Fibroblast of lung (primary cell): ENCODE data around the gene GOLGA5. TPM values are rescaled to one million over a fixed set of nuclear protein-coding genes. Genes with fewer than 3 reads are reported as not detected.

Experiments
- DNase-seq, 2 donors: peaks; one replicate each; pipeline versions ENCODE4 v3.0.0 to v3.0.0-alpha.2; 2010; ENCODE audit warnings: low read depth in 2 of 2
- H2AFZ ChIP-seq: 2 replicates; pipeline ENCODE4 v1.5.1; 2012; ENCODE audit warnings: low read length, control low read depth, inconsistent platforms
- H3K27ac ChIP-seq: 2 replicates; pipeline ENCODE4 v1.5.1; 2011; ENCODE audit warnings: low read length, control low read depth; ENCODE audit not compliant: insufficient read depth
- H3K27me3 ChIP-seq: 2 replicates; pipeline ENCODE4 v1.5.1; 2011; ENCODE audit warnings: mild to moderate bottlenecking, low read length; ENCODE audit not compliant: control insufficient read depth, insufficient read depth
- H3K36me3 ChIP-seq: 2 replicates; pipeline ENCODE4 v1.5.1; 2011; ENCODE audit warnings: low read length; ENCODE audit not compliant: control insufficient read depth, insufficient read depth
- H3K4me1 ChIP-seq: 2 replicates; pipeline ENCODE4 v1.5.1; 2011; ENCODE audit warnings: low read length; ENCODE audit not compliant: control insufficient read depth, insufficient read depth; ENCODE audit errors: extremely low read depth
- H3K4me2 ChIP-seq: 2 replicates; pipeline ENCODE4 v1.5.1; 2011; ENCODE audit warnings: low read length, control low read depth; ENCODE audit not compliant: insufficient read depth; ENCODE audit errors: extremely low read depth
- H3K4me3 ChIP-seq, 4 experiments: fragments of 200-600 bp in 1 of 4; sonication (generic) in 1 of 4; replicated peaks in 1 of 4; 2 replicates each; pipeline ENCODE4 v1.5.1; 2011 to 2016; ENCODE audit warnings: low read length in 4 of 4, low read depth in 3 of 4, mild to moderate bottlenecking in 3 of 4, control low read depth in 2 of 4, inconsistent platforms in 1 of 4, mixed read lengths in 1 of 4; ENCODE audit not compliant: insufficient read depth in 1 of 4; ENCODE audit errors: control extremely low read depth in 1 of 4
- H3K79me2 ChIP-seq: 2 replicates; pipeline ENCODE4 v1.5.1; 2012; ENCODE audit warnings: mild to moderate bottlenecking, low read length, inconsistent platforms; ENCODE audit not compliant: control insufficient read depth, insufficient read depth
- H3K9ac ChIP-seq: 2 replicates; pipeline ENCODE4 v1.5.1; 2011; ENCODE audit warnings: mild to moderate bottlenecking, low read length, control low read depth; ENCODE audit not compliant: insufficient read depth
- H3K9me3 ChIP-seq: 2 replicates; pipeline ENCODE4 v1.5.1; 2012; ENCODE audit warnings: low read depth, low read length; ENCODE audit not compliant: control insufficient read depth, insufficient read depth
- H4K20me1 ChIP-seq: 2 replicates; pipeline ENCODE4 v1.5.1; 2011; ENCODE audit warnings: low read length; ENCODE audit not compliant: control insufficient read depth, insufficient read depth; ENCODE audit errors: extremely low read depth
- EZH2 ChIP-seq: IDR thresholded peaks from 2 replicates; pipeline ENCODE4 v1.5.1; 2012; ENCODE audit warnings: low read length, control low read depth, mild to moderate bottlenecking; ENCODE audit errors: missing control alignments
- polyA plus RNA-seq, 2 donors: library from polyadenylated mRNA; depleted of rRNA in 1 of 2; stranded (reverse) in 1 of 2; unstranded in 1 of 2; fragments of >200 nt; gene quantifications; 2 replicates each; pipeline ENCODE4 v1.2.1, GENCODE V29; 2011 to 2012; ENCODE audit warnings: missing spikeins in 1 of 2
- total RNA-seq: library from RNA; depleted of rRNA; stranded (reverse); fragments of >200 nt; gene quantifications from 2 replicates; pipeline ENCODE4 v1.2.1, GENCODE V29; 2014
- TF ChIP-seq, protein P1 (sequence below), 2 donors: IDR thresholded peaks in 1 of 2; conservative IDR thresholded peaks in 1 of 2; 1 replicate in 1 of 2; 2 replicates in 1 of 2; pipeline ENCODE4 v1.5.1; 2011 to 2012; ENCODE audit warnings: low read length in 2 of 2, control low read depth in 1 of 2, inconsistent platforms in 1 of 2, low read depth in 1 of 2, mild to moderate bottlenecking in 1 of 2

The GOLGA5 gene
- total and polyA plus RNA-seq, 2 donors (not counting 1 experiment from before 2014, with no cell fraction given), result 46.9 to 71.1 TPM

DNA sequence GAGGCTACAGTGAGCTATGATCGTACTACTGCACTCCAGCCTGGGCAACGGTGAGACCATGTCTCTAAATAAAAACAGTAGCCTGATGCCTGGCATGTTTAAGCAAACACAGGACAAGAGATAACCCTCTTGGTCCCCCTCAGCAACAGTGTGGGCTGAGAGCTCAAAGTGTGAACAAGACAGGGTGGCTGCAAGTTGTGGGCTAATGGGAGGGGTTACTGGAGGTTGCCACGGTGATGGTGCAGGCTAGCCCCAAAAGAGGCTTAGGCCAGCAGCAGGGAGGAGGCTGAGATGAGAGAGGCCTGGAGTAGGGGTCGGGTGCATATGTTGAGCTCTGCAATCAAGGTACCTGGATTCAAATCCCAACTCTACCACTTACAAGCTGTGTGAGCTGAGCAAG, 42.3 kb upstream of the GOLGA5 start:
- no peak overlapping the region for H3K4me2 ChIP-seq
- TF ChIP-seq EZH2, result no peak
- TF ChIP-seq, protein P1, sequence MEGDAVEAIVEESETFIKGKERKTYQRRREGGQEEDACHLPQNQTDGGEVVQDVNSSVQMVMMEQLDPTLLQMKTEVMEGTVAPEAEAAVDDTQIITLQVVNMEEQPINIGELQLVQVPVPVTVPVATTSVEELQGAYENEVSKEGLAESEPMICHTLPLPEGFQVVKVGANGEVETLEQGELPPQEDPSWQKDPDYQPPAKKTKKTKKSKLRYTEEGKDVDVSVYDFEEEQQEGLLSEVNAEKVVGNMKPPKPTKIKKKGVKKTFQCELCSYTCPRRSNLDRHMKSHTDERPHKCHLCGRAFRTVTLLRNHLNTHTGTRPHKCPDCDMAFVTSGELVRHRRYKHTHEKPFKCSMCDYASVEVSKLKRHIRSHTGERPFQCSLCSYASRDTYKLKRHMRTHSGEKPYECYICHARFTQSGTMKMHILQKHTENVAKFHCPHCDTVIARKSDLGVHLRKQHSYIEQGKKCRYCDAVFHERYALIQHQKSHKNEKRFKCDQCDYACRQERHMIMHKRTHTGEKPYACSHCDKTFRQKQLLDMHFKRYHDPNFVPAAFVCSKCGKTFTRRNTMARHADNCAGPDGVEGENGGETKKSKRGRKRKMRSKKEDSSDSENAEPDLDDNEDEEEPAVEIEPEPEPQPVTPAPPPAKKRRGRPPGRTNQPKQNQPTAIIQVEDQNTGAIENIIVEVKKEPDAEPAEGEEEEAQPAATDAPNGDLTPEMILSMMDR (conservative IDR thresholded peaks at IDR 0.05 in 1 of 2, IDR thresholded peaks at IDR 0.05 in 1 of 2; ENCODE audit: low read depth in 1 of 2, low read length in 2 of 2), result no peak
- no peaks in the 10 kb centered on the region for H3K4me1 ChIP-seq

DNA sequence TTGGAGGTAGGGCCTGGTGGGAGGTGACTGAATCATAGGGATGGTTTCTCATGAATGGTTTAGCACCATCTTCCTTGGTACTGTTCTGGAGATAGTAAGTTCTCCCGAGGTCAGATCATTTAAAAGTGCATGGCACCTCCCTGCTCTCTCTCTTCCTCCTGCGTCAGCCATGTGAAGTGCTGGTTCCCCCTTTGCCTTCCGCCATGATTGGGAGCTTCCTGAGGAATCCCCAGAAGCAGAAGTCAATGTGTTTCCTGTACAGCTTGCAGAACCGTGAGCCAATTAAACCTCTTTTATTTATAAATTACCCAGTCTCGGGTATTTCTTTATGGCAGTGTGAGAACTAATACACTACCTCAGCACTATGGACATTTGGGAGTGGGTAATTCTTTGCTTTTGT, 40.9 kb upstream of the GOLGA5 start:
- Histone ChIP-seq H3K4me3 (no peak overlapping the region), H4K20me1 (no peaks in the 10 kb centered on the region), H3K27ac (no peak overlapping the region), H3K36me3 (no peaks in the 10 kb centered on the region), H3K4me2 (no peak overlapping the region), H2AFZ (no peak overlapping the region), H3K4me1 (no peaks in the 10 kb centered on the region), H3K9ac (no peak overlapping the region), H3K27me3 (peaks cover 5% of the 10 kb centered on the region), H3K9me3 (no peaks in the 10 kb centered on the region), H3K79me2 (no peaks in the 10 kb centered on the region)
- no peak for DNase-seq
- TF ChIP-seq EZH2, result no peak
- TF ChIP-seq, protein P1 (conservative IDR thresholded peaks at IDR 0.05 in 1 of 2, IDR thresholded peaks at IDR 0.05 in 1 of 2; ENCODE audit: low read depth in 1 of 2, low read length in 2 of 2), result no peak

More for the DNA sequence above, 42.3 kb upstream of the GOLGA5 start:
- Histone ChIP-seq H3K27me3 (peaks cover 5% of the 10 kb centered on the region), H3K36me3 (no peaks in the 10 kb centered on the region), H2AFZ (no peak overlapping the region), H3K9me3 (no peaks in the 10 kb centered on the region), H3K79me2 (no peaks in the 10 kb centered on the region), H4K20me1 (no peaks in the 10 kb centered on the region), H3K9ac (no peak overlapping the region), H3K4me3 (no peak overlapping the region), H3K27ac (no peak overlapping the region)
- no peak for DNase-seq

DNA sequence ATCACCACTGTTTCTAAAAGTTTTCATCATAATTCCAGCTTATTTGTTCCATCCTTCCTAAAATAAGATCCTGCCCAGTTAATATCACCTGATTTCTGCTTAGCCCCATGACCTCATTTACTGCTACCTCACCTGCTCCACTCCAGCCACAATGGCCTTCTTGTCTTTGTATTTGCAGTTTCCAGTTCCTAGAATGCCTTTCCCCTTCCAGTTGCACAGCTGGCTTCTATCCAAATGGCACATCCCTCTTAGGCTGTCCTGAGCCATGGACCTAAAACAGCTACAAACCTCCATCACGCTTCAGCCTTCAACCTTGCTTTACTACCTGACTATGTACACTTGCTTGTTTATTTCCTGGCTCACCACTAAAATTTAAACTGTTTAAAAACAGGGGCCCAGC, 39.1 kb upstream of the GOLGA5 start:
- no peaks in the 10 kb centered on the region for H3K36me3 ChIP-seq
- H3K4me1 ChIP-seq, result no peaks in the 10 kb centered on the region
- no peak overlapping the region for H2AFZ ChIP-seq
- no peaks in the 10 kb centered on the region for H4K20me1 ChIP-seq
- no peak overlapping the region for H3K4me2 ChIP-seq
- DNase-seq, result no peak
- TF ChIP-seq, protein P1 (conservative IDR thresholded peaks at IDR 0.05 in 1 of 2, IDR thresholded peaks at IDR 0.05 in 1 of 2; ENCODE audit: low read depth in 1 of 2, low read length in 2 of 2), result no peak
- no peak for TF ChIP-seq EZH2
- H3K4me3 ChIP-seq, result no peak overlapping the region
- H3K79me2 ChIP-seq, result no peaks in the 10 kb centered on the region
- no peaks in the 10 kb centered on the region for H3K9me3 ChIP-seq
- no peak overlapping the region for H3K27ac ChIP-seq
- no peak overlapping the region for H3K9ac ChIP-seq
- H3K27me3 ChIP-seq, result peaks cover 5% of the 10 kb centered on the region
